IMR-90 (cell line): ENCODE measurements around the gene DCUN1D2. TPM values are rescaled to one million over a fixed set of nuclear protein-coding genes. Genes with fewer than 3 reads are reported as not detected.

Experiments
- ATAC-seq: fragments of 200-7000 bp; cut with Tn5 transposase; 2 replicates; pipeline ENCODE4 v1.9.1; 2020; ENCODE audit warnings: low read depth, mild to moderate bottlenecking, moderate library complexity
- BruUV-seq: library from RNA; stranded (reverse); fragments of 400-500 nt; replicated peaks from 2 replicates; lab custom pipeline; 2021; lab: Mats Ljungman, UMichigan
- CTCF ChIA-PET: fragments of 300-600 bp; formaldehyde crosslinking; extraction: SDS; loops from one replicate; lab custom pipeline; 2021; ENCODE audit warnings: antibody characterized with exemption; lab: Yijun Ruan, JAX
- POLR2A ChIA-PET: fragments of 300-600 bp; sonication (Branson Sonifier 250); formaldehyde crosslinking; loops from one replicate; lab custom pipeline; 2022; ENCODE audit warnings: antibody characterized with exemption; ENCODE audit not compliant: unreplicated experiment; lab: Charles Lee
- DNase-seq: peaks from one replicate; pipeline ENCODE4 v3.0.0; 2013
- H2AFZ ChIP-seq: replicated peaks from 2 replicates; pipeline ENCODE3; 2013; ENCODE audit warnings: low read length, mild to moderate bottlenecking; ENCODE audit not compliant: poor library complexity
- H2AK5ac ChIP-seq: 2 replicates; pipeline ENCODE4 v1.6.1; 2013; ENCODE audit warnings: low read depth, low read length, inconsistent platforms
- H2AK9ac ChIP-seq: replicated peaks from 2 replicates; pipeline ENCODE3; 2013; ENCODE audit warnings: mild to moderate bottlenecking, low read depth, low read length, moderate library complexity; ENCODE audit not compliant: poor library complexity
- H2BK120ac ChIP-seq: 2 replicates; pipeline ENCODE4 v1.6.1; 2013; ENCODE audit warnings: low read depth, low read length, inconsistent platforms
- H2BK15ac ChIP-seq: 3 replicates; pipeline ENCODE4 v1.6.1; 2013; ENCODE audit warnings: low read depth, low read length, inconsistent platforms
- H2BK20ac ChIP-seq: 2 replicates; pipeline ENCODE4 v1.6.1; 2013; ENCODE audit warnings: low read depth, mild to moderate bottlenecking, inconsistent platforms, low read length, moderate library complexity
- H2BK5ac ChIP-seq: 2 replicates; pipeline ENCODE4 v1.6.1; 2013; ENCODE audit warnings: mild to moderate bottlenecking, low read depth, low read length, inconsistent platforms; ENCODE audit not compliant: poor library complexity, severe bottlenecking
- H3K14ac ChIP-seq: replicated peaks from 2 replicates; pipeline ENCODE4 v1.6.1; 2013; ENCODE audit warnings: low read depth, low read length, inconsistent platforms
- H3K18ac ChIP-seq: 2 replicates; pipeline ENCODE4 v1.6.1; 2013; ENCODE audit warnings: low read depth, low read length, control low read depth
- H3K23ac ChIP-seq: 2 replicates; pipeline ENCODE4 v1.6.1; 2013; ENCODE audit warnings: low read depth, low read length, inconsistent platforms
- H3K27ac ChIP-seq: 2 replicates; pipeline ENCODE4 v1.5.1; 2013; ENCODE audit warnings: mild to moderate bottlenecking, control low read depth, low read length; ENCODE audit not compliant: insufficient read depth
- H3K27me3 ChIP-seq: 2 replicates; pipeline ENCODE4 v1.6.1; 2013; ENCODE audit warnings: low read length; ENCODE audit not compliant: control insufficient read depth, insufficient read depth
- H3K36me3 ChIP-seq: 2 replicates; pipeline ENCODE4 v1.6.1; 2013; ENCODE audit warnings: low read length, mixed read lengths; ENCODE audit not compliant: control insufficient read depth, insufficient read depth
- H3K4ac ChIP-seq: 2 replicates; pipeline ENCODE4 v1.6.1; 2013; ENCODE audit warnings: low read depth, low read length, inconsistent platforms
- H3K4me1 ChIP-seq: 2 replicates; pipeline ENCODE4 v1.6.1; 2013; ENCODE audit warnings: low read length, mixed read lengths; ENCODE audit not compliant: control insufficient read depth, insufficient read depth
- H3K4me2 ChIP-seq: 2 replicates; pipeline ENCODE4 v1.6.1; 2013; ENCODE audit warnings: low read depth, mild to moderate bottlenecking, control low read depth, low read length, moderate library complexity
- H3K4me3 ChIP-seq: 2 replicates; pipeline ENCODE4 v1.5.1; 2013; ENCODE audit warnings: low read depth, mild to moderate bottlenecking, control low read depth, low read length, moderate library complexity; ENCODE audit not compliant: insufficient read depth
- H3K56ac ChIP-seq: 2 replicates; pipeline ENCODE4 v1.6.1; 2013; ENCODE audit warnings: low read length, inconsistent platforms; ENCODE audit not compliant: insufficient read depth; ENCODE audit errors: extremely low read depth
- H3K79me1 ChIP-seq, 2 experiments: 2 replicates each; pipeline ENCODE4 v1.6.1; 2013; ENCODE audit warnings: low read length in 2 of 2, inconsistent platforms in 1 of 2, low read depth in 1 of 2
- H3K9ac ChIP-seq: 2 replicates; pipeline ENCODE4 v1.6.1; 2013; ENCODE audit warnings: low read depth, low read length, control low read depth
- H3K9me1 ChIP-seq: 2 replicates; pipeline ENCODE4 v1.6.1; 2013; ENCODE audit warnings: low read length, inconsistent platforms; ENCODE audit not compliant: insufficient read depth
- H3K9me3 ChIP-seq: 2 replicates; pipeline ENCODE4 v1.6.1; 2013; ENCODE audit warnings: low read length; ENCODE audit not compliant: control insufficient read depth, insufficient read depth
- H4K20me1 ChIP-seq: 2 replicates; pipeline ENCODE4 v1.6.1; 2013; ENCODE audit warnings: low read length, inconsistent platforms; ENCODE audit not compliant: insufficient read depth
- H4K5ac ChIP-seq: 2 replicates; pipeline ENCODE4 v1.6.1; 2013; ENCODE audit warnings: mild to moderate bottlenecking, low read depth, low read length, control low read depth
- H4K8ac ChIP-seq, 2 experiments: 2 replicates each; pipeline ENCODE4 v1.6.1; 2013; ENCODE audit warnings: low read depth in 2 of 2, low read length in 2 of 2, control low read depth in 1 of 2, inconsistent platforms in 1 of 2
- H4K91ac ChIP-seq: 2 replicates; pipeline ENCODE4 v1.6.1; 2013; ENCODE audit warnings: low read depth, low read length, inconsistent platforms; ENCODE audit not compliant: insufficient read depth
- CEBPB ChIP-seq: IDR thresholded peaks from 2 replicates; pipeline ENCODE4 v1.6.1; 2012; ENCODE audit warnings: low read depth, low read length, improper control_type of control experiment
- CHD1 ChIP-seq: IDR thresholded peaks from 2 replicates; pipeline ENCODE4 v1.6.1; 2012; ENCODE audit warnings: low read depth, low read length, improper control_type of control experiment
- FOS ChIP-seq: fragments of 150-350 bp; IDR thresholded peaks from 2 replicates; pipeline ENCODE4 v1.6.1; 2016; ENCODE audit warnings: low read depth, low read length
- MAZ ChIP-seq: IDR thresholded peaks from 2 replicates; pipeline ENCODE4 v1.6.1; 2012; ENCODE audit warnings: low read depth, mild to moderate bottlenecking, low read length, improper control_type of control experiment, moderate library complexity, borderline replicate concordance
- NFE2L2 ChIP-seq: fragments of 150-350 bp; IDR thresholded peaks from 2 replicates; pipeline ENCODE4 v1.6.1; 2016; ENCODE audit warnings: low read depth, mild to moderate bottlenecking, low read length
- POLR2A ChIP-seq: IDR thresholded peaks from 2 replicates; pipeline ENCODE4 v1.6.1; 2012; ENCODE audit warnings: mild to moderate bottlenecking, low read depth, low read length
- RCOR1 ChIP-seq: IDR thresholded peaks from 2 replicates; pipeline ENCODE4 v1.6.1; 2012; ENCODE audit warnings: mild to moderate bottlenecking, low read length, improper control_type of control experiment; ENCODE audit not compliant: insufficient replicate concordance
- RFX5 ChIP-seq: IDR thresholded peaks from 2 replicates; pipeline ENCODE4 v1.8.0; 2012; ENCODE audit warnings: low read depth, mild to moderate bottlenecking, low read length, moderate library complexity
- SMC3 ChIP-seq: fragments of 150-350 bp; IDR thresholded peaks from 2 replicates; pipeline ENCODE4 v1.6.1; 2016; ENCODE audit warnings: low read depth, mild to moderate bottlenecking, antibody characterized with exemption, low read length, moderate library complexity
- WGBS, 2 experiments: methylation state at CpG; one replicate each; pipeline versions ENCODE4 v1.1.5 to v1.1.7; 2013; ENCODE audit warnings: missing lambda C conversion rate in 2 of 2; ENCODE audit not compliant: insufficient read length in 1 of 2; ENCODE audit errors: extremely low coverage in 2 of 2; 5-methylcytosine and 5-hydroxymethylcytosine counted together
- dilution Hi-C: fragments of 300-500 bp; cut with HindIII; formaldehyde crosslinking; loops from one replicate; pipeline ENCODE4 v1.14.3; 2018; ENCODE audit warnings: low sequenced_read_pairs; ENCODE audit not compliant: unreplicated experiment
- in situ Hi-C: fragments of 300-500 bp; cut with MboI; formaldehyde crosslinking; loops from 3 replicates; pipeline ENCODE4 v1.14.3; 2019; ENCODE audit warnings: low sequenced_read_pairs, inconsistent platforms, mixed read lengths
- intact Hi-C: fragments of 100-400 bp; cut with micrococcal nuclease; formaldehyde crosslinking; loops from 2 replicates; pipeline ENCODE4 v1.10.0; 2022
- polyA plus RNA-seq, 3 experiments: library from polyadenylated mRNA; depleted of rRNA; stranded (reverse); fragments of >200 nt; gene quantifications; 2 replicates each; pipeline ENCODE4 v1.2.3, GENCODE V29; 2012; ENCODE audit warnings: low replicate concordance in 1 of 3
- total RNA-seq: library from RNA; depleted of rRNA; stranded (reverse); fragments of >200 nt; gene quantifications from 2 replicates; pipeline ENCODE4 v1.2.3, GENCODE V29; 2012

DCUN1D2 gene
- total and polyA plus RNA-seq, 2 of the 4 experiments (the other 2 are of a cell fraction), result 8.1 to 11.5 TPM

GRCh38 chr13:113429608-113429985 is 60.9 kb downstream of the DCUN1D2 start:
- H3K9ac ChIP-seq, result no peak overlapping the region
- TF ChIP-seq NFE2L2, result no peak
- TF ChIP-seq RCOR1, result no peak
- TF ChIP-seq FOS, result no peak
- TF ChIP-seq CEBPB, result no peak
- no peak for TF ChIP-seq POLR2A
- no peak for TF ChIP-seq CHD1
- no peak for TF ChIP-seq MAZ
- no peak for TF ChIP-seq RFX5
- no peak for TF ChIP-seq SMC3
- H3K27ac ChIP-seq, result no peak overlapping the region
- in situ Hi-C loops (no loop called here), dilution Hi-C loops (no loop called here), intact Hi-C loops (no loop called here)
- H2AK5ac ChIP-seq, result no peak overlapping the region
- no peak overlapping the region for H4K91ac ChIP-seq
- H2BK5ac ChIP-seq, result no peak overlapping the region
- no peak overlapping the region for H2AFZ ChIP-seq
- no peak overlapping the region for H3K4ac ChIP-seq
- H3K4me2 ChIP-seq, result no peak overlapping the region
- H3K14ac ChIP-seq, result no peak overlapping the region
- no peaks in the 10 kb centered on the region for H4K20me1 ChIP-seq
- WGBS, 2 experiments, result 73% methylated on average over 9 of the region's 16 CpGs; no CpG with 5 or more reads in 1 of the 2 experiments
- H3K9me3 ChIP-seq, result no peaks in the 10 kb centered on the region
- no peak overlapping the region for H4K5ac ChIP-seq
- no peak overlapping the region for H3K18ac ChIP-seq
- no peaks in the 10 kb centered on the region for H3K27me3 ChIP-seq
- ATAC-seq (no peak), DNase-seq (no peak)
- peak overlapping the region; percentile 16 for H2AK9ac ChIP-seq
- POLR2A ChIA-PET, result no interaction called here
- CTCF ChIA-PET, result interaction anchor here (1.1 kb wide), 1 partner anchor 29 kb away, joined by 3 read pairs; no protein-coding TSS in a partner anchor
- no peaks in the 10 kb centered on the region for H3K9me1 ChIP-seq
- no peaks in the 10 kb centered on the region for H3K79me1 ChIP-seq
- H2BK15ac ChIP-seq, result no peak overlapping the region
- no peak overlapping the region for H3K4me3 ChIP-seq
- H2BK120ac ChIP-seq, result no peak overlapping the region
- H2BK20ac ChIP-seq, result no peak overlapping the region
- no peaks in the 10 kb centered on the region for H3K36me3 ChIP-seq
- H3K4me1 ChIP-seq, result peaks cover 6% of the 10 kb centered on the region; the same call in 1 of the 2 replicates
- H3K56ac ChIP-seq, result no peak overlapping the region
- BruUV-seq, result no TSS peak
- no peak overlapping the region for H4K8ac ChIP-seq
- H3K23ac ChIP-seq, result no peak overlapping the region
